ENCODE results near the gene RELL1.

RELL1 gene

GRCh38 chr4:37605843-37606565, 80.2 kb downstream of the RELL1 start:
- in situ Hi-C loops (cut with MboI; ENCODE audit: low sequenced_read_pairs), result loop anchor here (25.0 kb wide), 1 partner anchor 181 kb away; no protein-coding TSS in a partner anchor

DNA sequence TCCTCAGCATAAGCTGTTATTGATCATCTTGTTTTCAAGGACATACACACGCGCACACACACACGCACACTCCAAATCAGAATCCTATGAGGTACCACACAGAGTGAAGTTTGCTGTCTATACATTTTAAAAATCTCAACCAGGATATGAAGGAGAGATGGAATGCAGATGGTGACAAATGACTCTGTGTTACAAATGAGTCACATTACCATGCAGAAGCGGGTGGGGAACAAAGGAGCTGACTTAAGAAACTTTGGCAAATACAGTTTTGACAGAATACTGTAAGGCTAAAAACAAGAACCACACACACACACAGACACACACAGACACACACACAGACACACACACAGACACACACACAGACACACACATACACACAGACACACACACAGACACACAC, 81.7 kb downstream of the RELL1 start:
- in situ Hi-C loops (cut with MboI; ENCODE audit: low sequenced_read_pairs), result loop anchor here (25.0 kb wide), 1 partner anchor 183 kb away; no protein-coding TSS in a partner anchor

GRCh38 chr4:37603711-37604110, 82.5 kb downstream of the RELL1 start:
- in situ Hi-C loops (cut with MboI; ENCODE audit: low sequenced_read_pairs), result loop anchor here (25.0 kb wide), 1 partner anchor 184 kb away; no protein-coding TSS in a partner anchor

GRCh38 chr4:37603070-37603468, 83.1 kb downstream of the RELL1 start:
- in situ Hi-C loops (cut with MboI; ENCODE audit: low sequenced_read_pairs), result loop anchor here (25.0 kb wide), 1 partner anchor 184 kb away; no protein-coding TSS in a partner anchor

GRCh38 chr4:37602454-37603069, 83.6 kb downstream of the RELL1 start:
- in situ Hi-C loops (cut with MboI; ENCODE audit: low sequenced_read_pairs), result loop anchor here (25.0 kb wide), 1 partner anchor 185 kb away; no protein-coding TSS in a partner anchor

DNA sequence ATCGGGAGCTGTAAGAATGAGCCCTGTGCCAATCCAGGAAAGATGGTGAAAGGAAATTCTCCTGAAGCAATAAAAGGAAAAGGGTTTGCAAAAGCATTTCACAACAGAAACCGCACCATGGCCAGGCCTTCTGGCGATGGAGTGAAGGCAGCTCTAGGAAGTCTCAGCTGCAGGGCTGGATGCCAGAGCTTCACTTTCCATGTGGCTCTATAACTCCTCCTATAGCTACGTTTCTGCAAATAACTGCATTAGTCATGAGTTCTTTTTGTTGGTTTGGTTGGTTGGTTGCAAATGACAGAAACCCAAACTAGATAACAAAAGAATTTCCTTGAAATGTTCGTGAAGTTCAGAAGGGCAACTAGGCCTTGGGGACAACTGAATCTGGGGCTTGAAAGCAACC, 84.6 kb downstream of the RELL1 start:
- in situ Hi-C loops (cut with MboI; ENCODE audit: low sequenced_read_pairs), result loop anchor here (25.0 kb wide), 1 partner anchor 186 kb away; no protein-coding TSS in a partner anchor

DNA sequence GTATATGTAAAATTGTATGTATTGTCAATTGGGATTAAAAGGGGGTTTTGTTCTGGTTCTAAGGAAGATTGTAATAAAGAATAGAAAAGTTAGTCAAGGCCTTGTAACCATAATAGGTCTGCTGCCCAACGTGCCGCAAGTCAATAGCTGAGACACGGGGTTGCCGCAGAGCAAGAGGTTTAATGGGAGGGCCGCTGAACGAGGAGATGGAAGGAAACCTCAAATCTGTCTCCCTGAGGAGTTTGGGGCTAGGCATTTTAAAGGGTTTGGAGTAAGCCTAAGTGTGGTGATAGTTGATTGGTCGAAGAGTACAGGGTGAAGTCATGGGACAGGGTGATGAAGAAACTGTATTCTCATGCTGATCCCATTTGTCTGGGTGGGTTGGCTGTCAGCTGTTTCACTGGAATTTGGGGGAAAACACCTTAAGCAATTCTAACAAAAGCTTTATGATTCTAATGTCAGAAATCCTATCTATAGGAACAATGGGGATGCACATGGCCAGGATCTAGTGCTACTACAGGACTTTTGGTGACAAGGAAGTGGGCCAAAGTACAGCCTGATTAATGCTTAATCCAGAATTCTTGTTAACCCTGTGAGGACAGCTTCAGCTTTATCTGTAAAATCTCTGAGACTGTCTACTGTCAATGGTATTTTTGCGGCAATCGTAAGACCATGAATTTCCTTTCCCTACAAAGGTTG, 86.9 kb downstream of the RELL1 start:
- in situ Hi-C loops (cut with MboI; ENCODE audit: low sequenced_read_pairs), result no loop called here

- in situ Hi-C loops (cut with MboI; ENCODE audit: low sequenced_read_pairs), result no loop called here
Observed at GRCh38 chr4:37597034-37597433, 89.1 kb downstream of the RELL1 start.

GRCh38 chr4:37595875-37596680, 90.1 kb downstream of the RELL1 start:
- in situ Hi-C loops (cut with MboI; ENCODE audit: low sequenced_read_pairs), result no loop called here

DNA sequence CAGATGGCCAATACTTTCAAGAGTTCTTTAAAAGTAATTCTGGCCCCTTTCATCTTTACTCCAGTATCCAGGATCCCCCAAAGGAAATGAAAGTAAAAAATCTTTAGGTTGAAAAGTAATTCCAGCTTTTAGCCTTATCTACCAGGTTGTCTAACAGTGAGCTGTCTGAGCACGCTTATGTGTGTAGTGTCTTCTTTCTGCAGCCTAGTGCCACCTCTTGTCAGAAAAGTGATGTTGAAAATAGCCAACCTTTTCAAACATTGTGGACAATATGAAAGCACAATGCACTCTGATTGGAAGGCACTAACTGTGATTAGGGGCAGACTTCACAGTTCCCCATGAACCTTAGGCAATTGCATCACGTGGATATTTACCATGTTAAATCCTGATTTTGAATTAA, 92.1 kb downstream of the RELL1 start:
- in situ Hi-C loops (cut with MboI; ENCODE audit: low sequenced_read_pairs), result no loop called here

- in situ Hi-C loops (cut with MboI; ENCODE audit: low sequenced_read_pairs), result no loop called here
Observed at GRCh38 chr4:37591349-37591748, 94.8 kb downstream of the RELL1 start.

DNA sequence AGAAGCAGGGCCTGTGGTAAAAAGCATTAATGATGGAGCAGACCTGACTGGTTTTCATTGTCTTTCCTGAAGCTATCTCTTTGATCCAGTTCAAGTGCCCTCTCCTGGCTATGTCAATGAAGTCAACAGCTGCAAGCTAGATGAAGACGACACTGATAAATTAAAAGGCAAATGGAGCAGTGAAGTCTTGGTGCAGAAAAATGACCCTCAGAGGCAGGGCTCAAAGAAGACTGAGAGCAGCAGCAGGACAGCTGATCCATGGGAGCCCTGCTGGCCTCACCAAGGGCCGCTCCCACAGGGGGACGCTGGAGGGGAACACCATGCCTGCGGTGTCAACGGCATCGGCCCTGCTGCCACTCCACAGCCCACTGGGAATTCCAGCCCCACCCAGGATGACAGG, 96.2 kb downstream of the RELL1 start:
- in situ Hi-C loops (cut with MboI; ENCODE audit: low sequenced_read_pairs), result no loop called here

- in situ Hi-C loops (cut with MboI; ENCODE audit: low sequenced_read_pairs), result no loop called here
Observed at GRCh38 chr4:37588150-37588549, 98.0 kb downstream of the RELL1 start.

DNA sequence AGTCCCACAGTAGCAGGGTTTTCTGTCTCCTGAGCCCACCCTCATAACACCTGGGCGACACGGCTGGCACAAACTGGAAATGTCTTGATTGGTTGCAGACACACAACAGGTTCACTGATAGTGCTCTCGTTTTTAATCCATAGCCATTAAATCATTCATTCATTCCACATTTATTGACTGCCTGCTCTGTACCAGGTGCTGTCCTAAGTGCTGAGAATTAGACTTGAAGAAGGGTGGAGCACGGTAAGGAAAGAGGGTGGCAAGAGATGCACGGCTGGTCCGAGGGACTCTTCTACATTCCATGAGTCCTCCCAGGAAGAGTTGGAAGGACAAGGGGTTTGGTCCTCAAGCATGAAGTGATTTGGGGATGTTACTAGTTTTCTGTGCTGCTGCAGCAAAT, 100.0 kb downstream of the RELL1 start:
- in situ Hi-C loops (cut with MboI; ENCODE audit: low sequenced_read_pairs), result no loop called here

DNA sequence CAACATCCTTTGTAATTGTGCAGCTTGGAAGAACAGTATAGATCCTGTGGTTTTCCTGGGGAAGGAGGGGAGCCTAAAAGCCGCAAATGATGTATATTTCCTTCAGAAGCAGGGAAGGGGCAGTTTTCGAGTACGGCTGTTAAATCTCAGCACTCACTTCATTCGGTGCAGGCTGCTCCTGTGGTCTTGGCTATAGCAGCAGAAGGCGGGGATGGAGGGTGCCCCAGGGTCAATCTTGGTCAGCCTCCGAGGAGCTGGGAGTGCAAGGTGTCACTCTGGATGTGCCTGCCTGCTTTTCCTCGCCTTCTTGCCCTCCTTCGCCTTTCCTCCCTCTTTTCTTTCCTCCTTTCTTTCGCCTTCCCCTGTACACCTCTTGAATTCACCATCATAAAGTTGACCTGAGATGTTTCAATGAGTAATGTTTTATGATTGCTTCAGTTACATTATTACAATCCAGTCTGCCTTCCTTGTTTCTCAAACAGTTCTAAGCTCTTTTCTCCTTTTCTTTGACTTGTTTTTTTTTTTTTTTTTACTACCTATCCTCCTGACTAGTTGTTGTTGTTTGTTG, 101.6 kb downstream of the RELL1 start:
- in situ Hi-C loops (cut with MboI; ENCODE audit: low sequenced_read_pairs), result no loop called here

DNA sequence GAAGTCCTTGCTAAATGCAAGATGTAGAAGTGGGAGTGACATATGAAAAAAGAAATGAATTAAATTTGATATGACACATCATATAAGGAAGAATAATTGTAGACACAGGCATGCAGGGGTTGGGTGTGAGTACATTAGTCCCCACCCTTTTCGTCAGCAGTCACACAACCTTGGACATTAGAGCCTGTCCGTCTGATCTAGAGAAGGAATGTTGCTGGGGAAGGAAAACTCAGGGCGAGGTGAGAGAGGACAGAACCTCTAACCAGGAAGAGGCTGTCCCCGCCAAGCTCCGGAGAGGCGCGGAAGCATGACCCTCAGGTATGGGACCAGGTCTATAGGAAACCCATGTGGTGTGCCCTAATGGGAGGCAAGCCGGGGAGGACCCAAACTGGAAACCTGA, 102.1 kb downstream of the RELL1 start:
- in situ Hi-C loops (cut with MboI; ENCODE audit: low sequenced_read_pairs), result no loop called here

DNA sequence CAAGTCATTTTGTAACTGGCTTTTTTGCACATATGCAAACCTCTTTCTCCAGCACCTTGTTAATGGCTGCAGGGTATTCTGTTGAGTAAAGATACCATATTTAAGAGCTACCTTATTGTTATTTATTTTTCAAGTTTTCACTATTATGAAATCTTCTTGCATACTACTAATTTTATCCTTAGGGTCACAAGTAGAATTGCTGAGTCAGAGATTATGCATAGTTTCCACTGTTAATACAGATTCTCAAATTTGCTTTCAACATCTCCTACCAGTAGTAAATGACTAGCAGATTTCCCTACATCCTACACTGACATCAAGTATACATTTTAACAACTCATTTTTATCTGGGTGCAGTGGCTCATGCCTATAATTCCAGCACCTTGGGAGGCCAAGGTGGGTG, 112.6 kb downstream of the RELL1 start:
- in situ Hi-C loops (cut with MboI; ENCODE audit: low sequenced_read_pairs), result no loop called here

- in situ Hi-C loops (cut with MboI; ENCODE audit: low sequenced_read_pairs), result no loop called here
Observed at GRCh38 chr4:37568489-37568888, 117.7 kb downstream of the RELL1 start.

DNA sequence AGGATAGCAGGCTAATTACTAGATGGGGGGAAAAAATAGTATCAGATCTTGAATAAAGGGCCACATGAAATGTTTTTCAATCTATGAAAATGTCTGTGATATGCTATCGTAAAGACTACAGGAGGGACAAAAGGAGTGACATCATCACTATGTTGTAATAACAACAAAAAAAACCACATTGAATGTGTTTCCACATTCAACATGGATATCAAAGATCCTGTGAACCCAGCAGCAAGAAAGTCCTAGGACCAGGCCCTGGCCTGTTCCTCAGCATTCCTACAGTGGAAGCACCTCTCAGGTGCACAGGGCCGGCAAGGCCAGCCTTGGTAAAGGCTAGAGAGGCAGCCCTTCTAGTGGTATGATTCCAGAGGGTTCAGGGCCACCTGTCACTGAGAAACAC, 118.3 kb downstream of the RELL1 start:
- in situ Hi-C loops (cut with MboI; ENCODE audit: low sequenced_read_pairs), result no loop called here

DNA sequence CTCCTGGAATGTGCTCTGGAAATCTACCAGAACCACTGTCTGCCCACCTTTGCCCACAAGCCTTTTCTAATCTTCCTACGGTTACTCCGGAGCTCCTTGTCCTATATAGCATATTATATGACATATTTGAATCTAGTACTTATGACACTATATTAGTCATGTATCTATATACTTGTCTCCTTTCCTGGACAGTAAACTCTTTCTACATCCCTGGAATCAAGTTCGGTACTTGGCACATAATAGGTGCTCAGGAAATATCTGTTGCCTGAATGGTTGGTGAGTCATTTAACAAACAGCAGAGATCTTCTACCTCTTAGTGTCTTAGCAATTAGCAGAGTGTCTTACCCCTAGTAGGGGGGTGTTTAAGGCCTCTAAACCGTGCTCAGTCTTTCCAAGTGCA, 123.6 kb downstream of the RELL1 start:
- in situ Hi-C loops (cut with MboI; ENCODE audit: low sequenced_read_pairs), result no loop called here

GRCh38 chr4:37561803-37562207, 124.4 kb downstream of the RELL1 start:
- in situ Hi-C loops (cut with MboI; ENCODE audit: low sequenced_read_pairs), result no loop called here

Data from HL-60/S4 treated with phorbol 12-myristate 13-acetate at 8.2 ng/mL for 4 days and 3 days (cell line).